ENCODE data around the gene CA7.

The CA7 gene

GRCh38 chr16:66841366-66841765 is 2.8 kb upstream of the CA7 start:
- Histone ChIP-seq H3K27me3 (peaks cover 82% of the 10 kb centered on the region), H3K4me3 (ENCODE audit: low read depth in 1 of 2, low read length in 1 of 2) (no peak overlapping the region), H3K27ac (no peak overlapping the region), H3K9me3 (no peaks in the 10 kb centered on the region), H3K36me3 (no peaks in the 10 kb centered on the region), H3K4me1 (ENCODE audit: control insufficient read depth in 1 of 2, insufficient read depth in 1 of 2, low read depth in 1 of 2, low read length in 1 of 2) (peaks cover 0 to 10% of the 10 kb centered on the region in 2 experiments)
- TF ChIP-seq CTCF (IDR thresholded peaks at IDR 0.05) = no peak

GRCh38 chr16:66842765-66843164 is 1.4 kb upstream of the CA7 start:
- peaks cover 93% of the 10 kb centered on the region for H3K27me3 ChIP-seq
- H3K36me3 ChIP-seq = no peaks in the 10 kb centered on the region
- H3K4me1 ChIP-seq (ENCODE audit: control insufficient read depth in 1 of 2, insufficient read depth in 1 of 2, low read depth in 1 of 2, low read length in 1 of 2) = peaks cover 0 to 10% of the 10 kb centered on the region in 2 experiments
- no peak overlapping the region for H3K4me3 ChIP-seq (ENCODE audit: low read depth in 1 of 2, low read length in 1 of 2)
- H3K27ac ChIP-seq = no peak overlapping the region
- TF ChIP-seq CTCF (IDR thresholded peaks at IDR 0.05) = no peak
- no peaks in the 10 kb centered on the region for H3K9me3 ChIP-seq

- no peak overlapping the region for H3K4me3 ChIP-seq (ENCODE audit: low read depth in 1 of 2, low read length in 1 of 2)
- H3K27me3 ChIP-seq = peaks cover 91% of the 10 kb centered on the region
- TF ChIP-seq CTCF (IDR thresholded peaks at IDR 0.05) = no peak
- no peaks in the 10 kb centered on the region for H3K36me3 ChIP-seq
- H3K9me3 ChIP-seq = no peaks in the 10 kb centered on the region
- peaks cover 0 to 10% of the 10 kb centered on the region in 2 experiments for H3K4me1 ChIP-seq (ENCODE audit: control insufficient read depth in 1 of 2, insufficient read depth in 1 of 2, low read depth in 1 of 2, low read length in 1 of 2)
- H3K27ac ChIP-seq = no peak overlapping the region
These were observed 1.0 kb upstream of the CA7 start for GRCh38 chr16:66843191-66843590.

GRCh38 chr16:66844009-66844341 is 239 bp upstream of the CA7 start:
- Histone ChIP-seq H3K4me3 (ENCODE audit: low read depth in 1 of 2, low read length in 1 of 2) (no peak overlapping the region), H3K4me1 (ENCODE audit: control insufficient read depth in 1 of 2, insufficient read depth in 1 of 2, low read depth in 1 of 2, low read length in 1 of 2) (peaks cover 0 to 10% of the 10 kb centered on the region in 2 experiments), H3K36me3 (no peaks in the 10 kb centered on the region), H3K27me3 (peaks cover 83% of the 10 kb centered on the region), H3K27ac (no peak overlapping the region), H3K9me3 (no peaks in the 10 kb centered on the region)
- TF ChIP-seq CTCF (IDR thresholded peaks at IDR 0.05) = no peak

GRCh38 chr16:66845080-66845410 is 831 bp downstream of the CA7 start:
- TF ChIP-seq CTCF (IDR thresholded peaks at IDR 0.05) = no peak
- Histone ChIP-seq H3K36me3 (no peaks in the 10 kb centered on the region), H3K27ac (no peak overlapping the region), H3K9me3 (no peaks in the 10 kb centered on the region), H3K4me1 (ENCODE audit: control insufficient read depth in 1 of 2, insufficient read depth in 1 of 2, low read depth in 1 of 2, low read length in 1 of 2) (peaks cover 0 to 10% of the 10 kb centered on the region in 2 experiments), H3K4me3 (ENCODE audit: low read depth in 1 of 2, low read length in 1 of 2) (no peak overlapping the region), H3K27me3 (peaks cover 73% of the 10 kb centered on the region)

- Histone ChIP-seq H3K36me3 (no peaks in the 10 kb centered on the region), H3K4me3 (ENCODE audit: low read depth in 1 of 2, low read length in 1 of 2) (no peak overlapping the region), H3K27me3 (peaks cover 69% of the 10 kb centered on the region), H3K9me3 (no peaks in the 10 kb centered on the region), H3K4me1 (ENCODE audit: control insufficient read depth in 1 of 2, insufficient read depth in 1 of 2, low read depth in 1 of 2, low read length in 1 of 2) (peaks cover 0 to 10% of the 10 kb centered on the region in 2 experiments), H3K27ac (no peak overlapping the region)
- no peak for TF ChIP-seq CTCF (IDR thresholded peaks at IDR 0.05)
These were observed 1.6 kb downstream of the CA7 start for GRCh38 chr16:66845791-66846221.
